Fibroblast of lung (primary cell): Measurements from ENCODE around the gene ZNF593OS. TPM values are rescaled to one million over a fixed set of nuclear protein-coding genes. Genes with fewer than 3 reads are reported as not detected.

ENCODE experiments used
- DNase-seq, 2 donors: peaks; one replicate each; pipeline versions ENCODE4 v3.0.0 to v3.0.0-alpha.2; 2010; ENCODE audit warnings: low read depth in 2 of 2
- H2AFZ ChIP-seq: 2 replicates; pipeline ENCODE4 v1.5.1; 2012; ENCODE audit warnings: low read length, control low read depth, inconsistent platforms
- H3K27ac ChIP-seq: 2 replicates; pipeline ENCODE4 v1.5.1; 2011; ENCODE audit warnings: low read length, control low read depth; ENCODE audit not compliant: insufficient read depth
- H3K27me3 ChIP-seq: 2 replicates; pipeline ENCODE4 v1.5.1; 2011; ENCODE audit warnings: mild to moderate bottlenecking, low read length; ENCODE audit not compliant: control insufficient read depth, insufficient read depth
- H3K36me3 ChIP-seq: 2 replicates; pipeline ENCODE4 v1.5.1; 2011; ENCODE audit warnings: low read length; ENCODE audit not compliant: control insufficient read depth, insufficient read depth
- H3K4me1 ChIP-seq: 2 replicates; pipeline ENCODE4 v1.5.1; 2011; ENCODE audit warnings: low read length; ENCODE audit not compliant: control insufficient read depth, insufficient read depth; ENCODE audit errors: extremely low read depth
- H3K4me2 ChIP-seq: 2 replicates; pipeline ENCODE4 v1.5.1; 2011; ENCODE audit warnings: low read length, control low read depth; ENCODE audit not compliant: insufficient read depth; ENCODE audit errors: extremely low read depth
- H3K4me3 ChIP-seq, 4 experiments: fragments of 200-600 bp in 1 of 4; sonication (generic) in 1 of 4; replicated peaks in 1 of 4; 2 replicates each; pipeline ENCODE4 v1.5.1; 2011 to 2016; ENCODE audit warnings: low read length in 4 of 4, low read depth in 3 of 4, mild to moderate bottlenecking in 3 of 4, control low read depth in 2 of 4, inconsistent platforms in 1 of 4, mixed read lengths in 1 of 4; ENCODE audit not compliant: insufficient read depth in 1 of 4; ENCODE audit errors: control extremely low read depth in 1 of 4
- H3K79me2 ChIP-seq: 2 replicates; pipeline ENCODE4 v1.5.1; 2012; ENCODE audit warnings: mild to moderate bottlenecking, low read length, inconsistent platforms; ENCODE audit not compliant: control insufficient read depth, insufficient read depth
- H3K9ac ChIP-seq: 2 replicates; pipeline ENCODE4 v1.5.1; 2011; ENCODE audit warnings: mild to moderate bottlenecking, low read length, control low read depth; ENCODE audit not compliant: insufficient read depth
- H3K9me3 ChIP-seq: 2 replicates; pipeline ENCODE4 v1.5.1; 2012; ENCODE audit warnings: low read depth, low read length; ENCODE audit not compliant: control insufficient read depth, insufficient read depth
- H4K20me1 ChIP-seq: 2 replicates; pipeline ENCODE4 v1.5.1; 2011; ENCODE audit warnings: low read length; ENCODE audit not compliant: control insufficient read depth, insufficient read depth; ENCODE audit errors: extremely low read depth
- CTCF ChIP-seq, 2 donors: IDR thresholded peaks in 1 of 2; conservative IDR thresholded peaks in 1 of 2; 1 replicate in 1 of 2; 2 replicates in 1 of 2; pipeline ENCODE4 v1.5.1; 2011 to 2012; ENCODE audit warnings: low read length in 2 of 2, control low read depth in 1 of 2, inconsistent platforms in 1 of 2, low read depth in 1 of 2, mild to moderate bottlenecking in 1 of 2
- EZH2 ChIP-seq: IDR thresholded peaks from 2 replicates; pipeline ENCODE4 v1.5.1; 2012; ENCODE audit warnings: low read length, control low read depth, mild to moderate bottlenecking; ENCODE audit errors: missing control alignments
- polyA plus RNA-seq, 2 donors: library from polyadenylated mRNA; depleted of rRNA in 1 of 2; stranded (reverse) in 1 of 2; unstranded in 1 of 2; fragments of >200 nt; gene quantifications; 2 replicates each; pipeline ENCODE4 v1.2.1, GENCODE V29; 2011 to 2012; ENCODE audit warnings: missing spikeins in 1 of 2
- total RNA-seq: library from RNA; depleted of rRNA; stranded (reverse); fragments of >200 nt; gene quantifications from 2 replicates; pipeline ENCODE4 v1.2.1, GENCODE V29; 2014

ZNF593OS gene
- total and polyA plus RNA-seq, 2 donors (not counting 1 experiment from before 2014, with no cell fraction given): not detected

- TF ChIP-seq CTCF (conservative IDR thresholded peaks at IDR 0.05 in 1 of 2, IDR thresholded peaks at IDR 0.05 in 1 of 2; ENCODE audit: low read depth in 1 of 2, low read length in 2 of 2): no peak
- no peak for TF ChIP-seq EZH2
- Histone ChIP-seq H3K9me3 (no peaks in the 10 kb centered on the region), H2AFZ (no peak overlapping the region), H3K4me3 (no peak overlapping the region), H3K4me2 (no peak overlapping the region), H3K79me2 (no peaks in the 10 kb centered on the region), H3K9ac (no peak overlapping the region), H3K27ac (no peak overlapping the region), H3K36me3 (no peaks in the 10 kb centered on the region), H4K20me1 (no peaks in the 10 kb centered on the region), H3K27me3 (no peaks in the 10 kb centered on the region), H3K4me1 (peaks cover 3% of the 10 kb centered on the region)
- no peak for DNase-seq
Observed at GRCh38 chr1:26125382-26125781, 46.2 kb downstream of the ZNF593OS start.

GRCh38 chr1:26124418-26125331 lies 47.0 kb downstream of the ZNF593OS start:
- no peak for TF ChIP-seq CTCF (conservative IDR thresholded peaks at IDR 0.05 in 1 of 2, IDR thresholded peaks at IDR 0.05 in 1 of 2; ENCODE audit: low read depth in 1 of 2, low read length in 2 of 2)
- no peak for TF ChIP-seq EZH2
- H4K20me1 ChIP-seq: no peaks in the 10 kb centered on the region
- H3K9me3 ChIP-seq: no peaks in the 10 kb centered on the region
- no peak overlapping the region for H3K4me2 ChIP-seq
- H3K36me3 ChIP-seq: no peaks in the 10 kb centered on the region
- no peak overlapping the region for H3K4me3 ChIP-seq
- H3K27ac ChIP-seq: no peak overlapping the region
- no peaks in the 10 kb centered on the region for H3K27me3 ChIP-seq
- H3K9ac ChIP-seq: no peak overlapping the region
- no peak for DNase-seq
- H3K79me2 ChIP-seq: no peaks in the 10 kb centered on the region
- H2AFZ ChIP-seq: no peak overlapping the region
- peaks cover 3% of the 10 kb centered on the region for H3K4me1 ChIP-seq

- no peaks in the 10 kb centered on the region for H3K27me3 ChIP-seq
- peak in 1 of 2 donors; percentile 51 for DNase-seq
- H3K9me3 ChIP-seq: no peaks in the 10 kb centered on the region
- H4K20me1 ChIP-seq: no peaks in the 10 kb centered on the region
- no peak overlapping the region for H3K4me2 ChIP-seq
- TF ChIP-seq EZH2: no peak
- no peak for TF ChIP-seq CTCF (conservative IDR thresholded peaks at IDR 0.05 in 1 of 2, IDR thresholded peaks at IDR 0.05 in 1 of 2; ENCODE audit: low read depth in 1 of 2, low read length in 2 of 2)
- no peaks in the 10 kb centered on the region for H3K79me2 ChIP-seq
- no peaks in the 10 kb centered on the region for H3K36me3 ChIP-seq
- peaks cover 3% of the 10 kb centered on the region for H3K4me1 ChIP-seq
- no peak overlapping the region for H3K4me3 ChIP-seq
- H2AFZ ChIP-seq: no peak overlapping the region
- H3K27ac ChIP-seq: no peak overlapping the region
- no peak overlapping the region for H3K9ac ChIP-seq
Observed at GRCh38 chr1:26122988-26123973, 48.4 kb downstream of the ZNF593OS start.
